DLD1 (cell line): ENCODE results near the gene GADL1.

ENCODE experiments used
- in situ Hi-C: cut with HindIII; loops from 2 replicates; pipeline ENCODE4 v1.10.0; 2017; ENCODE audit warnings: low sequenced_read_pairs

The GADL1 gene

DNA sequence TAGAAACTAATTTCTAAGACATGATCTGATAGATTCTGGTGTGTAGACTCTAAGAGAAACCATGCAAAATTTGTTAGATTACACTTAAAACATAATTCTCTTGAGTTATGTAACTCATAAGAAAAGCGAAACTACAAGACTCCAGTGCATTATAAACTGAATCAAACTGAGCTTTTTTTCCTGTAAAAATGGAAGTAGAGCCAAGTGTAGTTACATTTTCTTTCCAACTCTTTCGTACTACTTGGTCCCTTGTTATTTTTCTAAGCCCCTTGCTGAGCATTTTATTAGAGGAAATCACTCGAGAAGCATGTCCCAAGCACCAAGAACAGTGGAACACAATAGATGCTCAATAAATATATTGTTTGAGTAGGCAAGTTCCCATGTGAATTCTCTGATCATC is 130.2 kb downstream of the GADL1 start:
- in situ Hi-C loops, result no loop called here

DNA sequence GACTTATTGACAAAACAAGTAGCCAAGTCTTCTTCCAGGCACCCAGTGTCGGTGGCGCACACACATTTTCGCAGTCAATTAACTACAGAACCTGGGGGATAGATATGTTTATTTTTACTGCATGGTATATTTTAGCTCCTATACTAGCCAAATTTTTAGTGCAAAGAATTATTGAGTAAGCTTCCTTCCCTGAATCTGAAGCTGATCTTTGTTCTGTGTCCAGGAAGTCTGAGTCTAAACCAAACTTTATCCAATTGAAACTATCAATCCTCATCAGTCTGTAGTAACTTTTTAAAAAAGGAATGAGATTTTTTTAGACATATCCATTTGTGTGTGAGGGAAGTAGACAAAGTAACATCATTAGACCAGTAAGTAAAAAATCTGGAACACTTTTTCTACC is 133.1 kb downstream of the GADL1 start:
- in situ Hi-C loops, result no loop called here

DNA sequence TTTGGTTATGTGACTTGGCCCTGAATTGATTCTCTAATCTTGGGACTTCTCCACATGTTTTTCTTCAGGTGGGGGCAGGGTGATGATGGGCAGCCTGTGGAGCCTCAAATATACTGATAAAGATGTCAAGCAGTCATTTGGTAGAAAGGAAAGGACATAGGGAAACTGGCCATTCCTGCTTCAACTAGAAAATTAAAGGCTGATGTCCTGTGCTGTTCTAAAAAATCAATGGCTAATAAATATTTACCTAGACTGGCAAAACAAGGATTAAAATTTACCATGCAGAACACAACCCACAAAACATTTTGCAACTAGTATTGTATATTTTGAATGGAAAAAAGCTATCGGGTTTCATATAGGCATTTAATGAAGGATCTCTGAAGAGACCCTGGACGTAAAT is 133.7 kb downstream of the GADL1 start:
- in situ Hi-C loops, result no loop called here

DNA sequence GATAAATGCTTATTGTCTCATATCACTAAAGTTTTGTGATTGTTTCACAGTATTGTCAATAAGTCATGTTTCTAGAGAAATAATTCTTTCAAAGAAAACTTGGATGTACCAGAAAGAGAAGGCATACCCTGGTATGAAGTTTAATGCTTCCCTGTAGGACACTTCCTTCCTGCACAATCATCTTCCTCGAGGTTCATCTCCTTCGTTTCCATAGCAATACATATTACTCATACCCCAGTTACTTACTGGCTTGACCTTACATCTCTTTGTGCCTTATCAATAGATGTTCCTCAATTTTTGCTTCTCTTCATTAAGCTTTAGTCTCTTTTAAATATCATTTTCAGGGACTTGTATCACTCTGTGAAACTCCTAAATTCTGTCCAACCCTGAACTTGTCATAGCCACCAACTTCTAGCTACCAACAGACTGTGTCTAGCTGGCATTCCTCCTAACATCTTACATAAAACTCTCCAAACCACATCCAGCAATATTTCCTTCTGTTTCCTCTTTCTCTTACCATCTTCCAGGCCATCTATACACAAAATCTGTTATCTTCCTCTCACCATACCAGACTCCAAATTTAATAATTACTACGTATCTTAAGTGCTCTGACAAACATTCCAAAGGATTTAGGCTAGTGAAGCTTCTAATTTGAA is 134.3 kb downstream of the GADL1 start:
- in situ Hi-C loops, result no loop called here

DNA sequence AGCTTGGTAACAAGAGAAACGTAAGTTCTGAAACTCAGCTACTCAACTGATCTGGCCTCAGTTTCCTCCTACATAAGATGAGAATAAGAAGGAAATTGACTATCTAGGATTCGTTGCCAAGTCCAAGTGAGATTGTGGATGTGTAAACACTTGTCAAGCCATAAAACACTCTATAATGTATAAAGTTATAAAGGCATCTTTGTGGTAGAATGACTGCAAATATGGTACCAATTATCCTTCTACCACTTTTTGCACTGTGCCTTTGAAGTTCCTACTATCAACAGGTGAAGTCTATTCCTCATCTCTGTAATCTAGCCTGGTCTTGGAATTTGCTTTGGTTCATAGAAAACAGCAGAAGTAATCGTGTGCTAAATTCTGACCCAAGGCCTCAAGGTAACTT is 138.2 kb downstream of the GADL1 start:
- in situ Hi-C loops, result no loop called here

DNA sequence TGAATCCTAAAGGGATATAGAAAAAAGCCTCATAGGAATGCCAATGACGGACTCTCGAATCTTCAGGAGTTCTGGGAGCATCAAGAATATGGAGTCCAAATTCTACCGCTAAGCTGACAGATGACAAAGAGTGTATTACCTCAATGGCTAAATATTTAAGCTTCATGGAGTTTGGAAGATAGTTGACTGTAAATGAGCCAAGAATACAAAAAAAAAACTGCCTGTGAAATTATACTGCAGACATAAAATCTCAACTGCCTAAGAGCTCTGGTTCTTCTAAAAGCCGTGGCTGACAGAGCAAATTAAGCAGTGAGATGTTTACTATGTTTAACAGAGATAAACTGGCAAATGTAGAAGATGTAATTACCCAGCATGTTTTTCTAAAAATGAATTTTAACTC is 140.0 kb downstream of the GADL1 start:
- in situ Hi-C loops, result no loop called here

DNA sequence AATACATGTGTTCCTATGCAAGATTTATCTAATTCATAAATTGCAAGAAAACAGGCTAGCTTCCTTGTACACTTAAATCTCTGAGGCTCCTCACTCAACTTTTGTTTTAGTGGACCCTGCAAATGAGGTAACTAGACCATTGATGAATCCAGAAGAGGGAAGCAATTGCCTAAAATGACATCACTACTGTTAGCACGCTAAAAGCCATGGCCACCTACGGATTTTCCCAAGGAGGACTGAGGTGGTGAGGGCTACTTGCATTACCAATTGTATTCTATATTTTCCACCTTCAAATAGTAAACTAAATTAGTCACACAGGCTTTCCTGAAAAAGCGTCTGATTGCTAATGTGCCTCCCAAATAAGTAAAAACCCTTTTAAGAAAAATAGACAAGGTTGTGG is 140.7 kb downstream of the GADL1 start:
- in situ Hi-C loops, result no loop called here

DNA sequence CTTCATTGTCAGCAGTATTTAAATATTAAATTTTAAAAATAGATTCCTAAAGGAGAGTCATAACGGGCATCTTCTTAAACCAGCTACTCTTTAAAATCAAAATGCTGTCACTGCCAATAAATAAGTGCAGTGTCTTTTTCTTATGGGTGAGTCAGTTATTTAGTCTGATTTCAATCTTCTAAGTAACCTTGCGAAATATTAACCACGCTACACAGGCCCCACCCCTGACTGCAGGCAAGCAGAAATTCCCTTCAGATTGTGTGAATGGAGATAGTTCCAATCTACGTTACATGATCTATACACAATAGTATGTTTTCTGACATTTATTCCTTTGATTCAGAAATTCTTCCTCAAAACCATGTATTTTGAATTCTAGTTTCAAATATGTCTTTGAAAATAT is 141.5 kb downstream of the GADL1 start:
- in situ Hi-C loops, result no loop called here

DNA sequence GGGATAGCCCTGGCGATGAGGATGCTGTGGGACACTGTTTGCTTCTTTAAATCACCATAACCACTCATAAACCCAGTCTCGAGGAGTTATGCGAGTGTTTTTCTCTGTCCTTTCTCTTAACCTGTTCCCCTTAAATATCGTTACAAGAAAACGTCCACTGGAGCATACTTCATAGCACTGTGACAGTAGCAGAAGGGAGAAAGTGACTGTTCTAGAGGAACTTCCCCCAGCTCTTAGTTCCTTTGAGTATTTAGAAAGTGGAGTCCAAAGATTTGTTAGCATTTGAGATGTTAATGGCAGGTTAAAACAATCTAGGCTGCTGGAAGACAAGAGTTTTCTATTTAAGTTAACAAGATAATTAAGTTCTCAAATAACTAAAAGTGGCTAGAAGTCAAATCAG is 142.0 kb downstream of the GADL1 start:
- in situ Hi-C loops, result no loop called here

DNA sequence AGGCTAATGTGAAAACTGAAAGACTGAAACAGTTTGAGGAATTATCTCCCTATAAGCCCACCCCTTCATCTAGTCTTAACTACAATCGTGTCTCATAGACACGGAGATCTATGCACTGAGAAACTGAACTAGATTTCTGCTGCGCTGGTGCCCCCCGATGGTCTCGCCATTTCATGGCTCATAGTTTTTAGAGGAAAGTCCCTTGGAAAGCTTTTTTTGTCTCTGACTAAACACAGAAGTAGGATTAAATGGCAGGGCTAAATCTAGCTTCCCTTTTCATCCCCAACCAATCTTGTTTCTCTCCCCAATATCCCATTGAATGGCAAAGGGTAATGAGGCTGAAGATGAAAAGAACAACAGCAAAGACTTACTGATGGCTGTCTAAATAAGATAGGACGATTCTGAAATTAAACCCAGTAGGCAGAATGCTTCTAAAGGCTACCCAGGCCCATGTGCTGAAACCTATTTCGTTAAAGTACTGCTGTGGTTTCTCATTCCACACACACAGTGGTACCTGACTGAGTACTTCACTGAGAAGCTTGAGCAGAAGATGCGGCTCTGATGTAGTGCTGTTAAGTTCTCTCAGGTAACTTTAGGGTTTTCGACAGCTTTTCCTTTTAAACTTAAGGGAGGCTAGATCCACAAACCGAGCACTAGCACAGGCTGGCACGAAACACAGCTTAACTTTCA is 142.7 kb downstream of the GADL1 start:
- in situ Hi-C loops, result no loop called here

DNA sequence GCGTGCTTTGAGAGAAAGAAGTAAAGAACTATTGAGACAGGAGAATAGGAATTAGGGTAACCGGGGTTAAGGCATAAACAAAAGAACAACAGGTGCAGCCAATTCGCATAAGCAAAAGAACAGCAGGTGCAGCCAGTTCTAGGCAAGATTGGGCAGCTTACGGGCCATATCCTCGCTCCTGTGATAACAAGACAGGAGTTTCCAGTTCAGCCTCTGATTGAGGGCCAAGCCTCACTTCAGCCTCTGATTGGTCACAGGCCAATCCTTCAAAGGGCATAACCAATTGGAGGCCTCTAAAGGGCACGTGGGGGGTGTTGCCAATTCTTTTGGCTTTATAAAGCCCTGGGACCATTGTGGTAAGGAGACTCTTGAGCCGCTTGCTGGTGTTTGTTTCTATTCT is 143.5 kb downstream of the GADL1 start:
- in situ Hi-C loops, result no loop called here

DNA sequence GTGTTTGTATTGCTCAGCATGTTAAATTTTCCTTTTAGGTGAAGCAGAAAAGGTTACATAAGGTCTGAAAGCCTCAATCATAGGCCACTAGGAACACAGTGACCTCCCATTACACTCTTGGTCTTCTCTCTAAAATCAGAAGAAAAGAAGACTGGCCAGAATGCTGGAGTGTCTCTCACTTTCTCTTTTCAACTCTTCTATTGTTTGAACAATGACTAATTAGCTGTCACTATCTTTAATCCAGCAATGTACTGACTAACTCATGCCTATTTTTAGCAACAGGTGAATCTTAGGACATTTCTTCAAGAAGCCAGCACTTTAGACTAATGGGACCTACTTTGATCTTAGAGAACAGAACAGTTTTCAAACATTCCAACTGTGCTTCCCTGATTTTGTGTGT is 145.2 kb downstream of the GADL1 start:
- in situ Hi-C loops, result no loop called here

DNA sequence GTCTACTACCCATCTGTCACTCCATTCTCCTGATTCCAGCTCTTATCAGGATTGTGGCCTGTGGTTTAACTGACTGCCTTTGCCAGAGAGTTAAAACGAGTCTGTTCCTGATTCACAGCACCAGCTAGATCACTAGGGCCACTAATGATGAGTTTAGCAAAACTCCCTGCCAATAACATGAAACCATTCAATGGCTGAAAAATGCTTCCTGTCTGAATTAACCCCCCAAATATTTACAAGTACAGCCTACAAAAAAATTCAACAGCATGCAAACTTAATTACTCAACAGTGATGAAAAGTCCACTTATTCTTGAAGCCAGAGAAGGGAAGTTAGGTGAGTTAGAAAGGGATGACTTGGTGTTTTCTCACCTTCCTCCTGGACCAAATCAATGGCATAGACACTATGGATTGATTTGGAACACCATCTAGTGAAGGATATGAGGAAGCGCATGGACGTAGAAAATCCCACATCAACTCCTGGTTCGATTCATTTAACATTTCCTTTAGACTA is 146.6 kb downstream of the GADL1 start:
- in situ Hi-C loops, result no loop called here

DNA sequence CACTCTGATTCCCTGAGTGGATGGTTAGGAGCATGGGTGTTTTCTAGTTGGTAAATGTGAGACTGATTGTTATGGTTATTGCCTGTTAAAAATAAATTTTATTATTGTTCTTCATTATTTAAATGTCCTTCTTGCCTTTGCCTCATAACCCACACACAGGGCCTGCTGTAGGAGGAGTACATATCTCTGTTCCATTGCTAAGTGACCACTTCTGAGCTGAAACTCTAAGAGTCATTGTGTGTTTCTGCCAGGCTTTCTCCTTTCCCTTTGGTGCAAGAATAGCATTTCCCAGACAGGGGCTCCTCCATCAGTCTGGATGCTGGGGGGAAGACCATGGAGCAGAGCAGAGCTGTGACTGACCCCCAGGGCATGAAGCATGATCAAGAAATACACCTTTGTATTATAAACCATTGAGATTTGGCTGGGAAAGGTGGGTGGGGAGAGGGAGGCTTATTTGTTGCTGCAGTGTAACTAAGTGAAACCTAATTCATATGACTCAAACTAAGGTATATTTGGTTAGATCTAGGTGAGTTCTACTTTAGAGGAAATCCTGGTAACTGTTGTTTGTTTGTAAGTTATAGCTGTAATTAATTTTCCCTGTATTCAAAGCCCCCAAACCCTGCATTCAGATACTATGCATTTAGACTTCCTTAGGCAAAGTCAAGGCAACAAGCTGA is 150.7 kb downstream of the GADL1 start:
- in situ Hi-C loops, result no loop called here

DNA sequence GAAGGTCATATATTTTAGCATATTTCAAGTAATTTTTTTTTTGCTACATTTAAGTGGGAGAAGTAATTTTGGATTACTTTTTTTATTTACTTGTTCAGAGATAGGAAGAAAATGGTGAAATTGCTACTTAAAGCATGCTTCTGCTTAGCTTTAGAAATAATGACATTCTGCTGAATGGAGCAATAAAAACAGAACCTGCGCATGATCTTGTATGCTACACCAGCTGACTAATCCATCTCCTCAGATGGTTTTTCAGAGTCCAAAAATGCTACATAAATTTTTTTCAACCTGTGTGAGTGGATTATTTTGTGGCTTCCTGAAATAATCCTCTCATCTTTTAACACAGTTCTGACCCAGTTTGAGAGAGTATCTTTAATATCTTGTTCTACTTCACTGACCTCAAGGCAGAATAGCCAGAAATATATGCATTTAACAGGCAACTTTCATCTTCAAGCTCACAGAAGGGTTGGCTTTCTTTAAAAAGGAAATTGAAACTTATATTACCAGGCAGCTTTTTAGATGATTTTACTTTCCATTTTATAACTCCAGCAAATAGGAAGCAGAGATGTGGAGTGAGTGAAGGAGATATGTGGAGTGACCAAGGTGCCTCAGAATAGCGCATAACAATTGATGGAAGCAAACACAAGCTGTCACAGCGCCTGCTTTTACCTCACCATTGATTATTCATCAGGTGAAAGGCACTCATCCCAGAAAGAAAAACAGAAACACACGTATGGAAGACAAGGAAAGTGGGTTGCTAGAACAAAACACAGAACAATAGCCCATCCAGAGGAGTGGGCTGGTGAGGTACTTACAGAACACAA is 151.5 kb downstream of the GADL1 start:
- in situ Hi-C loops, result no loop called here

DNA sequence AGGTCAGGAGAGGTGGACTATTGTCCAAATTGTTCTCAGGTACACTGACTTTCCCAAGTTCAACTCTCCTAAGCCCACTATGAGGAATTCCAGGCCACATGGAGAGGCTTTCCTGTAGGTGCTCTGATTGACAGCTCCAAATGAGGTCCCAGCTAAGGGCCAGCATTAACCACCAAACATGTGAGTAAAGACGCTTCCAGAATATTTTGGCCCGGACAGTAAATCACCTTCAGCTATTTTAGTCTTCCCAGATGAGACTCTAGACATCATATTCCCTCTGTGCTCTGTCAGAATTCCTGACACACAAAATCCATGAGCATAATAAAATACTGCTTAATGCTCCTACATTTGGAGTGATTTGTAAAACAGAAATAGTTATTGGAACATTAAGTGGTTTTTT is 152.6 kb downstream of the GADL1 start:
- in situ Hi-C loops, result no loop called here

DNA sequence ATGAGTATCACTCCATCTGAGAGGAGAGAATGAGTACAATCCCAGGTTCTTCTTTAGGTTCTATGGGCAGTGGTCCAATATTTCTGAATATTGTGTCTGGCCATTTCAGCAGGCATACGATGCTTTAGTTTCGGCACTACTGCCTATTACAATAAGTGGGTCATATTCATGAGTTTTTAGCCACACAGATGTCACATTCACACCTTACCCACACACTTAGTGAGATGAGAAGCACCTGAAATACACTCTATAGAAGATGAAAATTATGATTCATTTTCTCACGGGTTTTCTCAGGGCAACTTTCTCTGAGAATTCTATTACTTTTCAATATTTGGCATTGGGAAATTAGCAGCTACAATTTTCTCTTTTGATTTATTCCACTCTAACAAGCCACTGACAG is 155.9 kb downstream of the GADL1 start:
- in situ Hi-C loops, result no loop called here

DNA sequence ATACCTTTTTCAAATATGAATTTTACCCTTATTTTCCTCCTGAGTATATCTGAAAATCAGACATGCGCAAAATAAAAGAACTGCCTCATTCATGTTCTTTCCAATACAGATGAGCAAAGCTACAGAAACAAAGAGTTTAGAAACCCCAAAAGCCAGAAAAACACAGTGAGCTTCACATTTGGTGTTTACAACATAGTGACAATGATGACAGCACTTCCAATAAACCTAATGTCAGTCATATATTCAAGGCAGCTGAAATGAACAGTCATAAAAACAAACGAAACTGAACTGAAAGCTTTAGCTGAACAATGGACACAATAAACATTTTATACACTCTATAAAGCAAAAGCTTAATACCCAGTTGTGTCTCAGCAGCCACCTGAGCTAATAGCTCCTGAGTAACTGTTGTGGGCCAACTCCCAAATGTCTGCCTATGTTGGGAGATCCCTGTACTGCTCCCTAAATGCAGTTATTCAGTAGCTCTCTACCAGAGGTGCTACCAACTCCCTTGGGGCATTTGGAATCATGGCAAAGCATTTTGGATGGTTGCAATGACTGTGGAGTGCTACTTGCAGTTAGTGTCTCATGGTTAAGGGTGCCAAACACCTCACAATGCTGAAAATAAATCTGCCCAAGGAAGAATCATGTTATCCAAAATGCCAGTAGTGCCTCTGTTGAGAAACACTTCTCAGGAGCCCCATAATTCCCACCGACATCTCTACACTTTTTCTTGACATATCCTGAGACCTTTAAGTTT is 156.5 kb downstream of the GADL1 start:
- in situ Hi-C loops, result no loop called here

DNA sequence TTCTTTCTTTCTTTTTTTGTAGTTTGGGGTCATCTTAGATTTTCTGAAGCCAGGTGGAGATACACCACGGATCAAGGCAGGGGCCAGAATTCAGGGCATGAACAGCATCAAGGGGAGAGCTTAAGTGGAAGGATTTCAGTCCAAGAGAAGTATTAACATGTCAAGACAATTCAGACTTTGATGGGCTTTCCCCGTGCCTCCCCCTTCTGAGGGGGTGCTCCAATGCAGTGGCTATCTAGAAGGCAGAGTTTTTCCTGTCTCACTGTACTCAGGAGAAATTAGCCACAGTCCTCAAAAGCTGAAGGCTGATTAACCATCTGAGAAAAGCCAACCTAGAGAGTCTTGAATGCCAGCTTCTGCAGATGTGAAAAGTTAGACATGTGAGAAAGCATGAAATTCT is 160.8 kb downstream of the GADL1 start:
- in situ Hi-C loops, result no loop called here

DNA sequence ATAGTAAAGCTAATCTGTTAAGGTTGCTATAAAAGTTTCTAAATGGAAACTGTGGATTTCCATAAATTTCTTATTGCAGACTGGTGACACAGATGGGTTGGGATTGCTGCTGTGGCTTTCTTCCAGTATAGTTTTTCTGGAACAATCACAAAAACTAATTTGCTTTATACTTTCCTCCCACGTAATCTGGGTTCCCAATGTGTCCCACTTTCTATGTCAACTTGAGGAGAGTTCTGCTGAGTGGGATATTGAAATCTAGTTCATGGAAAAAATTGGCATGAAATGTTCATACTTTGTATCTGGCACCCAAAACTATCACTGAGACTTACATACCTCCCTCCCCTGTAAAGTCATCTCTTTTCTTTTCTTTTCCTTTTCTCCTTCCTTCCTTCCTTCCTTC is 161.3 kb downstream of the GADL1 start:
- in situ Hi-C loops, result no loop called here

DNA sequence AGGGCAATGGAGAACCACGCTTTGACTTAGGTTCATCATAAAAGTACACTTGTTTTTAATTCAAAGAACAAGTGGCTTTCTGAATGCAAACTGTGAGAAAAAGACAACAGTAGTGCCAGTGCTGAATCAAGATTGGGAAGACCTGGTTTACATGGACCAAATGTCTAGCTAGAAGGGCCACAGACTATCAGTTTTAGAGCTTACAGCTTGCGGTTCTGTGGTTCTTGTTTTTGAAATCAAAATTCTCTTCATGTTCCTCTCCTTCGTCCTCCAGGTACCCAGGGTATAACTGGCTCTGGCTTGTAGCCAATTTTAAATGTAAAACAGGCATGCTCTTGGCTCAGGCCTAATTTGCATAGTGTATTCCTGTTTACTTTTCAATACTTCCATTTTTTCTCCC is 163.5 kb downstream of the GADL1 start:
- in situ Hi-C loops, result no loop called here
